ENCODE results near the gene CERS6. TPM values are rescaled to one million over a fixed set of nuclear protein-coding genes. Genes with fewer than 3 reads are reported as not detected.

The CERS6 gene
- total and polyA plus RNA-seq, 12 donors: 5.0 to 110 (median 29.6) TPM

DNA sequence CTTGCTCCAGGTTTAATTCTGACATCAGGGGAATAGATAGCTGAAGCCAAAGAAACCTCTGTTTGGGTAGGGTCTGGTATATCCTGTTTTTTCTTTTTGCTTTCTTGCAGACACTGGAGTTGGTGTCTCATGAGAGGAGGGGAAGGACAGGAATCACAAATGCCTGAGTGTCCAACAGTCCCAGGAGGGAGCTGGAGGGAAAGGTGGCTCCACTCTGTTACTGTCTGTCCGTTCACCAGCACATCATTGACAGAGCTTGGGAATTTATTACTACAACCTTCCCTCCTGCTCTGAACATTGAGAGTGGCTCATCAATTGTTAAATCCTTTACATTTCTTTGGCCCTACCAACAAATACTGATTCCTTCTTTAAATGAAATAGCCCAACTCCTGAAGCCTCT, 194.1 kb downstream of the CERS6 start:
- 0 to 79% (median 57%) methylated on average over 1 of the region's 1 CpG for WGBS, 4 donors
- intact Hi-C loops (cut with DNase I): no loop called here
- Histone ChIP-seq H3K36me3 (replicated peaks in 1 of 2) (no peaks in the 10 kb centered on the region), H3K4me1 (replicated peaks in 1 of 2) (peaks cover 15 to 22% of the 10 kb centered on the region in 2 donors), H3K27ac (no peak overlapping the region), H3K27me3 (no peaks in the 10 kb centered on the region), H3K4me3 (no peak overlapping the region), H3K9me3 (replicated peaks in 1 of 3) (no peaks in the 10 kb centered on the region)
- DNase-seq: no peak
- TF ChIP-seq, protein P1, sequence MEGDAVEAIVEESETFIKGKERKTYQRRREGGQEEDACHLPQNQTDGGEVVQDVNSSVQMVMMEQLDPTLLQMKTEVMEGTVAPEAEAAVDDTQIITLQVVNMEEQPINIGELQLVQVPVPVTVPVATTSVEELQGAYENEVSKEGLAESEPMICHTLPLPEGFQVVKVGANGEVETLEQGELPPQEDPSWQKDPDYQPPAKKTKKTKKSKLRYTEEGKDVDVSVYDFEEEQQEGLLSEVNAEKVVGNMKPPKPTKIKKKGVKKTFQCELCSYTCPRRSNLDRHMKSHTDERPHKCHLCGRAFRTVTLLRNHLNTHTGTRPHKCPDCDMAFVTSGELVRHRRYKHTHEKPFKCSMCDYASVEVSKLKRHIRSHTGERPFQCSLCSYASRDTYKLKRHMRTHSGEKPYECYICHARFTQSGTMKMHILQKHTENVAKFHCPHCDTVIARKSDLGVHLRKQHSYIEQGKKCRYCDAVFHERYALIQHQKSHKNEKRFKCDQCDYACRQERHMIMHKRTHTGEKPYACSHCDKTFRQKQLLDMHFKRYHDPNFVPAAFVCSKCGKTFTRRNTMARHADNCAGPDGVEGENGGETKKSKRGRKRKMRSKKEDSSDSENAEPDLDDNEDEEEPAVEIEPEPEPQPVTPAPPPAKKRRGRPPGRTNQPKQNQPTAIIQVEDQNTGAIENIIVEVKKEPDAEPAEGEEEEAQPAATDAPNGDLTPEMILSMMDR (IDR thresholded peaks at IDR 0.05): no peak
- TF ChIP-seq POLR2A (IDR thresholded peaks at IDR 0.05): no peak

DNA sequence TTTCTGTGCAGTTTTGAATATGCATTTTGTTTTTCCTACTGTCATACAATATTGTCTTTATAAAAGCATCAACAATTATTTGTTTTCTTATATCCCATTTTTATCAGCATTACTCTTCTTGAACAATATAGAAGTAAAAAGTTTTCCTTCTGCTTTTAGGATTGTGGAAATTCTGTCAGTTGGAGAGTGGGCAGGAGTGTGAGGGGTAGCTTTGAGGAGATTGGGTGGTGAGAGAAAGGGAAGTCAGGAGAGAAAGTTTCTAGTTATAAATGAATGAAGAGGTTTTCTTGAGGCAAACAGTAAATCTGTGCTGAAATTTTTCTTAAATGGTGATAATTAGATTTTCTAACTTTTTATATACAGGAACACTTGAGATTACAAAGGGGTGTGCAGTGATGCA, 194.7 kb downstream of the CERS6 start:
- Histone ChIP-seq H3K27me3 (no peaks in the 10 kb centered on the region), H3K4me3 (no peak overlapping the region), H3K4me1 (replicated peaks in 1 of 2) (peaks cover 15 to 22% of the 10 kb centered on the region in 2 donors), H3K9me3 (replicated peaks in 1 of 3) (no peaks in the 10 kb centered on the region), H3K27ac (no peak overlapping the region), H3K36me3 (replicated peaks in 1 of 2) (no peaks in the 10 kb centered on the region)
- no peak for DNase-seq
- no peak for TF ChIP-seq POLR2A (IDR thresholded peaks at IDR 0.05)
- TF ChIP-seq, protein P1 (IDR thresholded peaks at IDR 0.05): no peak
- intact Hi-C loops (cut with DNase I): no loop called here

DNA sequence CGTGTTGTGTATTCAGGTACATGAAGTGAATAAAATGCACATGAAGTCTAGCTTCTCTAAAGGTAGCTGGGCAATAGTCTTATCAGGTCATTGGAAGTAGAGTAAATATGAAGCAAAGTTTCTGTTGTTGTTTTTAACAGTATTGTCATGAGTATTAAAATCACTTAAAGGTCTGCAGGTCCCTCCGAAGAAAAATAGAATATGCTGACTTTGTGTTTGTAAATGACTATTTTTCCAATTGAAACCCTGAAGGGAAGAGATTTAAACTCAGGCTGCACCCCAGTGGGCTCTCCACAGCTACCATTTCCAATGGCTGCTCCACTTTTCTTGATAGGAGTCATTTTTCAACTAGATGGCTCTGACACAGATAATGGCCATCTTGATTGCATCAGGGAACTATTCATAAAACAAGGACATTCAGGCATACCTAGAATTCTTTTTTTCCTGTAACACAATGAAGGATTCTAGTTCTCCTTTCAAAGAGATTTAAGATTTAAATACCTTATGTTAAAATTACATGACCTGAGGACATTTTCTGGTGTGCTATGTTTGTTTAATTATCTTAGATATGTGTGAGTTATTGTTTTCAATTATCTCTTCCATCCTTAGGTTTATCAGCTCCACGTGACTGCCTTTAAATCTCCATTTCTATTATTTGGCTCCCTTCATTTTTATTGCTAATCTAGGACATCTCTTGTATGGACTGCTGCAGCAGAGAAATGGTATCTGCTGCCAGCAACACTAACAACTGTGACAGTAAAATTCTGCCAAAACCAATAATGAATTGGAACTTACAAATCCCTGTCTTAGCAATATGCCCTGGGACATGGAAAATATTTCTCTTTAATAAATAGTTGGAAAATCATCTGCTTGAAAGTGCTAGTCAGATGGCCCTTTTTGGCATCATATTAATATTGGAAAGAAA, 197.2 kb downstream of the CERS6 start:
- H3K27ac ChIP-seq: no peak overlapping the region
- DNase-seq: no peak
- H3K27me3 ChIP-seq: no peaks in the 10 kb centered on the region
- no peaks in the 10 kb centered on the region for H3K36me3 ChIP-seq (replicated peaks in 1 of 2)
- intact Hi-C loops (cut with DNase I): no loop called here
- H3K9me3 ChIP-seq (replicated peaks in 1 of 3): no peaks in the 10 kb centered on the region
- 60 to 71% (median 68%) methylated on average over 3 of the region's 3 CpGs for WGBS, 4 donors
- no peak overlapping the region for H3K4me3 ChIP-seq
- H3K4me1 ChIP-seq (replicated peaks in 1 of 2): peaks cover 15 to 22% of the 10 kb centered on the region in 2 donors
- TF ChIP-seq, protein P1 (IDR thresholded peaks at IDR 0.05): no peak
- no peak for TF ChIP-seq POLR2A (IDR thresholded peaks at IDR 0.05)

DNA sequence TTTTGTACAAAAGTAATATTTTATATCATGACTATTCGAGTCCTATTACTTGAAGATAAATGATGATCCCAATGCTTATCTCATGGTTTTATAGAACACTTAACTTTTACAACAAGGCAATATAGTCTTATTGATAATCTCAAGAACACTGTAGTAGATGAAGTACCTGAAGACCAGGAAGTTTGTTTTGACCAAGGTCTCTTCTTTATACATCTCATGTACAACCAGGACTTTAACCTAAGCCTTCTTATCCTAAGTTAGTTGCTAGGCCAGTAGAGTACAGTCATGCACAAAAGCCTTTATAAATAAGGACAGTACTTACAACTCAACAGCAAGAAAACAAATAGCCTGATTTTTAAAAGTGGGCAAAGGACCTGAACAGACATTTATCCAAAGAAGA, 198.6 kb downstream of the CERS6 start:
- 90 to 97% (median 93%) methylated on average over 1 of the region's 1 CpG for WGBS, 4 donors
- no peaks in the 10 kb centered on the region for H3K9me3 ChIP-seq (replicated peaks in 1 of 3)
- intact Hi-C loops (cut with DNase I): no loop called here
- H3K4me1 ChIP-seq (replicated peaks in 1 of 2): peaks cover 8 to 11% of the 10 kb centered on the region in 2 donors
- no peak overlapping the region for H3K27ac ChIP-seq
- H3K4me3 ChIP-seq: no peak overlapping the region
- no peaks in the 10 kb centered on the region for H3K27me3 ChIP-seq
- H3K36me3 ChIP-seq (replicated peaks in 1 of 2): no peaks in the 10 kb centered on the region
- DNase-seq: no peak
- TF ChIP-seq, protein P1 (IDR thresholded peaks at IDR 0.05): no peak
- no peak for TF ChIP-seq POLR2A (IDR thresholded peaks at IDR 0.05)
